Neuron (in vitro differentiated cells): ENCODE data around the gene NT5DC2.

Source experiments
- H2AFZ ChIP-seq: one replicate; pipeline ENCODE4 v1.6.1; 2013; ENCODE audit warnings: low read depth, mild to moderate bottlenecking, inconsistent platforms, low read length, moderate library complexity
- H3K27me3 ChIP-seq: one replicate; pipeline ENCODE4 v1.6.1; 2013; ENCODE audit warnings: low read length; ENCODE audit not compliant: insufficient read depth
- H3K36me3 ChIP-seq: one replicate; pipeline ENCODE4 v1.6.1; 2013; ENCODE audit warnings: low read length; ENCODE audit not compliant: insufficient read depth
- H3K4me1 ChIP-seq: one replicate; pipeline ENCODE4 v1.6.1; 2013; ENCODE audit warnings: low read length; ENCODE audit not compliant: insufficient read depth
- H3K4me3 ChIP-seq: 2 replicates; pipeline ENCODE4 v1.5.1; 2013; ENCODE audit warnings: mild to moderate bottlenecking, low read length, moderate library complexity
- H3K9me3 ChIP-seq: one replicate; pipeline ENCODE4 v1.6.1; 2013; ENCODE audit warnings: low read length

The NT5DC2 gene

DNA sequence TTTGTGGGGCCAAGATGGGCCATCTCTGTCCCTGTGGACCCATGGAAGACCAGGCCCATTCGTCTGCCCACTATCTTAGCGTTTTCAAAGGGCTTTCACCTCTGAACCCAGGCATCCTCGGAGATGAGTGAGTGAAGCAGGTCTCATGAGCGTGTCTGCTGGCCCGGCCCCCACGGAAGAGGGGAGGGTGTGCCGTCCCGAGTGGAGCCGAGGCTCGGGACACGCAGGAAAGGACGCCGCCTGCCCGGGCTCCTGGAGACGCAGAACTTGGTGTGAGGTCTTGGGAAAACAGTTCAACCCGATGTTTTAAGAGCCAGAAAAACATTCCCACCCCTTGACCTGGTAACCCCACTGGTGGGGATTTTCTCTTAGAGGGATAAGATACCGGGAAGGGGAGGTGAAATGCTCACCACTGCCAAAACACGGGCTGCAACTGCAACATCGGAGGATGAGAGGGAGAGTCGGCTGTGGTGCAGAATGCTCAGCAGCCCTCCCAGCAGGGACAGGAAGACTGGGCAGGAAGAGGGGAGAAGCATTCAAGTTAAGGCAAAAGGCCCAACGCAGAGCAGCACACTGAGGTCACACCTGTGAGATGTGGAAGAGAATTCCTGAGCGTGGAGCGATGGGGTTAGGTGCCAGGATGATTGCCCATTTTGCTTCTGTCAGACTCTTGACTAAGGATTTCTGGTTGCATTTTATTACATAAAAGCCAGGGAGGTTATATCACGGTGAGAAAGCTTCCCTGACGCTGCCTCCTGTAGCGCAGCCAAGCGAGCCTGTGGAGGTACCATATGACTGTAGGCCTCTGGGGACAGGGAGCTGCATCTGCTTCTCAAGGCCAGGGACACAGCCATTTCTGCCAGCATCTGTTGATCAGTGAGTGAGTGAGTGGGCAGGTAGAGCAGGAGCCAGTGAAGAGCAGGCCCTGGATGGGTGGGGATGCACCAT is 52.6 kb downstream of the NT5DC2 start:
- H3K4me1 ChIP-seq = peaks cover 19% of the 10 kb centered on the region
- H3K27me3 ChIP-seq = no peaks in the 10 kb centered on the region
- H3K4me3 ChIP-seq = no peak overlapping the region
- peaks cover 75% of the 10 kb centered on the region for H3K36me3 ChIP-seq
- H2AFZ ChIP-seq = no peak overlapping the region
- H3K9me3 ChIP-seq = no peaks in the 10 kb centered on the region

- H3K9me3 ChIP-seq = no peaks in the 10 kb centered on the region
- H3K27me3 ChIP-seq = no peaks in the 10 kb centered on the region
- no peak overlapping the region for H2AFZ ChIP-seq
- no peak overlapping the region for H3K4me3 ChIP-seq
- peaks cover 19% of the 10 kb centered on the region for H3K4me1 ChIP-seq
- H3K36me3 ChIP-seq = peaks cover 76% of the 10 kb centered on the region
Observed at GRCh38 chr3:52479877-52480575, 53.6 kb downstream of the NT5DC2 start.

DNA sequence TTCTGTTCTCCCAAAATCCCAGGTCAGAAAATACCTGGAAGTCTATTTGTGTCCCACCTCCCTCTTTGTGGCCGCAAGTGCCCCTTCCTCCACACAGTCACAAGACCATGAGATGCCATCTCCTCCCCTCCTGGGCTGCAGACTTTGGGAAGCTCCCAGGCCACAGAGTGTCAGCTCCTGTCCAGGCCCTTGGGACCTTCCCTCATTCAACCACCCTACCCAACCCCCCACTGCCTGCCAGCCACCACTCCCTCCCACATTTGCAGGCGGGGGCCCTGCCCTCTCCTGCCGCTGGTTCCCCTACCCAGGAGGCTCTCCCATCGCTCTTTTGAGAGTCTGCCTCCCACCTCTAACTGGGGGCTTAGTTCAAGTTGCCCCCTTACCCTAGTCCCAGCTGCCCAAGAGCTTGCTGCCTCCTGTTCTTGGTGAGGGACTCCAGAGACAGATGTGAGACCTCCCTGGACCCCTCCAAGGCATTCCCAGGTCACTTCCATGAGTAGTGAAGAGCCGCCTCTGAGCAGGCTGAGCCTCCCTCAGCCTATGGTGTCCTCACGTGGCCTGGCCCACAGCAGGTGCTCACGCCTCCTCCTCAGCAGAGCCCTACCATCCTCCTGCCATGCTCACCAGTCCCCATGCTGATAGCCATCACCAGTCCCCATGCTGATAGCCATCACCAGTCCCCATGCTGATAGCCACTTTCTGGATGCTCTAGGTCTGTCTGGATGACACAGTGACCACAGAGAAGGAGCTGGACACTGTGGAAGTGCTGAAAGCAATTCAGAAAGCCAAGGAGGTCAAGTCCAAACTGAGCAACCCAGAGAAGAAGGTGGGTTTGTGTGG is 54.4 kb downstream of the NT5DC2 start:
- no peaks in the 10 kb centered on the region for H3K9me3 ChIP-seq
- H3K4me1 ChIP-seq = peaks cover 16% of the 10 kb centered on the region
- peaks cover 80% of the 10 kb centered on the region for H3K36me3 ChIP-seq
- no peak overlapping the region for H3K4me3 ChIP-seq
- H3K27me3 ChIP-seq = no peaks in the 10 kb centered on the region
- no peak overlapping the region for H2AFZ ChIP-seq

- Histone ChIP-seq H3K4me1 (peaks cover 1% of the 10 kb centered on the region), H3K27me3 (no peaks in the 10 kb centered on the region), H3K4me3 (no peak overlapping the region), H3K36me3 (peaks cover 93% of the 10 kb centered on the region), H3K9me3 (no peaks in the 10 kb centered on the region), H2AFZ (no peak overlapping the region)
Observed at GRCh38 chr3:52477796-52478095, 55.9 kb downstream of the NT5DC2 start.

DNA sequence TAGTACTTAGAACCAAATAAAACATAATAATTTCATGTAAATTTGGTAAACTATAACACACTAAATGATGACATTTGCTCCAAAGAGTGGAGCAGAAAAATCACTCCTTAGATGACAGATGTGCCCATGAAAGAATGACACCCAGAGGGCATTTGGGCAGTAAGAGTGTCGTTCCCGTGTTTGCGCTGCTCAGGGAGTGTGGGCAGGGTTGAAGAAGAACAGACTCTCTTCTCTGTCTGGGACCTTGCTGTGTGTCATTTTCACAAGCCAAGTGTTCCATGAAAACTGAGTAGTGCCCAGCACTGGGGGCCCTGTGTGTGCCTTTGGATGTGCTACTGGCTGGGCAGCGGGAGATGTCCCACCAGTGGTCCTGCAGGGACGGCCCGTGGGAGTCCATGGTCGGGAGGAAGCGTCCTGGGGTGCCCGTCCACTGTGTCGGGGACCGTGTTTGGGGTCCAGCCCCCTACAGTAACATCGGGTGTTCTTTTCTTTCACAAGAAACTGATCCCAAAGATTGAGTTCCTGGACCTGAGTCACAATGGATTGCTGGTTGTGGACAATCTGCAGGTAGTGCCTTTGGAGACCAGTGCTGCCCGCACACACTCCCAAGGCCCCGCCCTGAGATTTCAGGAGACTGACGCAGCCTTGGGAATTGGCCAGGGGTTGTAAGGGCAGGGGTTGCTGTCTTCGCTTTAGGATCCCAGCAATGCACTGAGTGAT is 56.4 kb downstream of the NT5DC2 start:
- Histone ChIP-seq H3K9me3 (no peaks in the 10 kb centered on the region), H3K4me1 (no peaks in the 10 kb centered on the region), H3K4me3 (no peak overlapping the region), H2AFZ (no peak overlapping the region), H3K36me3 (peaks cover 93% of the 10 kb centered on the region), H3K27me3 (no peaks in the 10 kb centered on the region)
